Activated CD8-positive, alpha-beta memory T cell treated with anti-CD3 and anti-CD28 coated beads for 1 hour (primary cell): ENCODE data around the gene PLPP1.

Source experiments
- DNase-seq, 2 donors: peaks; one replicate each; pipeline ENCODE4 v3.0.0-alpha.2; 2020; ENCODE audit warnings: low read depth in 1 of 2; ENCODE audit errors: extremely low read depth in 1 of 2

The PLPP1 gene

DNA sequence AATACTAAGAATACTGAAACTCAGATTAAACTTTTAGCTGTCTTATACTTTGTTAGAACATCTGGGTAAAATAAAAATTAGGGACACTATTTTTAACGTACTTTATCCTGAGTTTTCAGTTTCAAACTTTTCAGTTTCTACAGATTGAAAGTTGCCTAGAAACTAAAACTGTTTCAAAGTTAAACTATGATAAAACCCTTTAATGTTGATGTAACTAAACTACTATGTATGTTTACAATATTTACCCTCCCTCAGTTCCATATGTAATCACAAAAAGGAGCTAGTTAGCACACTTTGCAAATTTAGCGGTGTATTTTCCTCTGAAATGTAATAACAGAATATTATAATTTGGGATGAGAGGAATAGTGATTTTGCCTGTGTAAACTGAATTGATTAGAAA lies 121.1 kb downstream of the PLPP1 start:
- no peak for DNase-seq

DNA sequence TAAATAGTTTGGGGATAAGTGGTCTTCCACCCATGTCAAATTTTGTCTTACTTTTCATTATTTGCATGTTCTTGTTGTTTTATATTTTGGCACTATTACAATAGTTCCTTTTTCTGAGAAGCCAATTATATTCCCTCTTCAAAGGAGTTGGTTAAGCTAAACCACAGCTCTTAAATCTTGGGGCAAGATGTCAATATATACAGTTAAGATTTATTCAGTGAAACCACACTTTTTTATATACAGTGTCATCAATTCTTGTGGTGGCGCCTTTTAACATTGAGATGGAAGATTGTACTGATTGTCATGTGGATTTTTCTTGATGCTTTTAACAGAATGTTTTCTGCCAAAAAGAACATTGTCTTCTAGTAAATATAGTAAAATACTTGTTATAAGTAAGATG lies 122.9 kb downstream of the PLPP1 start:
- no peak for DNase-seq

DNA sequence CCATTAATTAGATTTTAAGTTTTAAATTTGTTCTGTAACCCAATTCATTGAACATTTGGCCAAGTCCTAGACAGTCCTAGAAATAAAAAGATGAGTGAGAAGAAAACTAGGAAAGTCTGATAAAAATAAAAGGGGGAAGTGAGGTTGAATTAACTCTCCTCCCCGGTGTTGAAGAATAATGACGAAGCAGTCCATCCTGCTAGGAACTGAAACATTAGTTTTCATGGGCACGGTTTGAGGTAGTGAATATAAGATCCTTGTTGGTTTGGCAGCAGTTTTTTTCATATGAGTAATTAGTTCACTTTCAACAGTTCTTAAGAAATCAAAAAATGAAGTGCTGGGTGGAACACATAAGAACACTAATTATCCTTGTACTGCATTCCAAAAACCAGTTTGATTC lies 123.9 kb downstream of the PLPP1 start:
- DNase-seq: no peak

DNA sequence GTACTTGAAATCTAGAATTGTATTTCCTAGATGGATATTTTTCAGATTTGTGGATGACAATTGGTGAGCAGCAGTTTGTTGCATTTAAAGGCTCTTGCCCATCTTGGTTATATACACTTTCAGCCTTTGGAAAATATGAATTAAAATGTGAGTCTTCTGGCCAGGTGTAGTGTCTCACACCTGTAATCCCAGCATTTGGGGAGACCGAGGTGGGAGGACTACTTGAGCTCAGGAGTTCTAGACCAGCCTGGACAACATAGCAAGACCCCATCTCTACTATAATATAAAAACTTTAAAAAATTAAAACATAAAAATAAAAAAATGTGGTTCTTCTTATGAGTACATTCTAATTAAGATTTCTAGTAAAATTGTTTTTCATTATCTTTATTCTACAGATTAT lies 125.0 kb downstream of the PLPP1 start:
- no peak for DNase-seq

DNA sequence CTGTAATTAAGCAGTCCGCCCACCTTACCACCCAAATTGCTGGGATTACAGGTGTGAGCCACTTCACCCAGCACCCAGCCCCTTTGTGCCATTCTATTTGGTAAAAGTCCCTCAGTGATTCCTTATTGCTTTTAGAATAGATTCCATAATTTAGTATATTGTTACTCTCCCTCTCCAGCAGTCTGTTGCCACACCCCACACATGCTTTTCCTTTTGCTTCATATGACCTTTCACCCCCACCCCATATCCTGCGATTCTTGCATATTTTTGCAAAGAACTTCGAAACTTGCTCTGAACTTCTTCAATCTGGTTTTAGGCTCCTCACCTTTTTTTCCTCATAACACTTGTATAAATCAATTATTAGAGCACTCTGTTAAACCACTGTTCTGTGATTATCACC lies 126.8 kb downstream of the PLPP1 start:
- no peak for DNase-seq

DNA sequence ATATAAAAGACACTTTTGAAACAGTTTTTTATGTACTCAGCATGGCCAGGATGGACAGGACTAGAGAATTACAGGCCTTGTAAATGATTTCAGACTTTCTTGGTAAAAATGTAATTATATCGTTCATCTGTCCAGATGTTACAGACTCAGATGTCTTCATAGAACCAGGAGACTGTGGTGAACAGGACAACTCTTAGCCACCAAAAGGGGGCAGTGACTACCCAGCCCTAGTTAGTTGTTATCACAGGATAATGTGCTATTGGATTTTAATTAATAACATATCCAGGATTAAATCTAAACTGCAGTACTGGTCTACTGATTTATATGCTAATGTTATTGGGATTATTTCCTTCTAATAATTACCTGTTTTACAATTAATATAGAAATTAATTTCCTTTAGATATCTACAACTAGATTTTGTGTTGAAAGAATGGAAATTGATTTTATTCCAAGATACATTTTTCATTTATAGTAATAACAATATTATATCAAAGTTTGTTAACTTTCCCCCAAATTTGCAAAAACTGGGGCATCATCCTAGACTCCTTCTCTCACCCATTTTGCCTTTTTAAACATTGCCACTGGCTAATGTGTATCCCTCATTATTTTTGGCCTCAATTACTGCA lies 127.6 kb downstream of the PLPP1 start:
- DNase-seq: no peak

DNA sequence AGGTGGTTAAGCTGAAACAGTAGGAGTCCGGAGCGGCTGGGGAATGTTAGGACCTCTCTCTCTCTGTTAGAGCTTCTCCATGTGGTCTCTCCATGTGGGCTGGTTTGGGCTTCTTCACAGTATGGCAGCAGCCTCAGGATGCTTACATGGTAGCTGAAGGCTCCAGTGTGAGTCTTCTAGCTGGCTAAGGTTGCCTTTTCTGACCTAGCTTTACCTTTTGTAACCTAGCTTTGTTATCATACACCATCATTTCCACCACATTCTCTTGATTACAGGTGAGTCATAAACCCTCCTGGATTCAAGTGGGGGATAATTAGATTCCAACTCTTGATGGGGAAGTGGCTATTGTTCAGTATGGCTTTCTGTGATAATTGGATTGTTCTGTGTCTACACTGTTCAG lies 128.5 kb downstream of the PLPP1 start:
- no peak for DNase-seq

DNA sequence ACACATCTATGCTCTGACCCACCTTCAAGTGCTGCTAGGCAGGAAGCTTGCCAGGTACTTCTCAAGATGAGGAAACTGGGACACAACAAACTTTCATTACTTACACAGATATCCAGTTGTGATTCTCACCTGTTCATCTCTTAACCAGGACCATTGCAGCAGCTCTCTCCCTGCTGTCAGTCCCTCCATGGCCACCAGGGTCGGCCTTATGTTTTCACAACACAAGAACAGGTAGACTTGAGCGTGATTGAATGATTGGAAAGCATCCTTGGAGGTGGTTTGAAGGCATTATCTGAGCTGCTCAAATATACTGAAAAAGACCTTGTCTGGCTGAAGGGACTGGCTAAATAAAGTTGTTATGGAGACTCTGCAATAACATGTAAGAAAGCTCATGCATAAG lies 132.6 kb downstream of the PLPP1 start:
- no peak for DNase-seq

DNA sequence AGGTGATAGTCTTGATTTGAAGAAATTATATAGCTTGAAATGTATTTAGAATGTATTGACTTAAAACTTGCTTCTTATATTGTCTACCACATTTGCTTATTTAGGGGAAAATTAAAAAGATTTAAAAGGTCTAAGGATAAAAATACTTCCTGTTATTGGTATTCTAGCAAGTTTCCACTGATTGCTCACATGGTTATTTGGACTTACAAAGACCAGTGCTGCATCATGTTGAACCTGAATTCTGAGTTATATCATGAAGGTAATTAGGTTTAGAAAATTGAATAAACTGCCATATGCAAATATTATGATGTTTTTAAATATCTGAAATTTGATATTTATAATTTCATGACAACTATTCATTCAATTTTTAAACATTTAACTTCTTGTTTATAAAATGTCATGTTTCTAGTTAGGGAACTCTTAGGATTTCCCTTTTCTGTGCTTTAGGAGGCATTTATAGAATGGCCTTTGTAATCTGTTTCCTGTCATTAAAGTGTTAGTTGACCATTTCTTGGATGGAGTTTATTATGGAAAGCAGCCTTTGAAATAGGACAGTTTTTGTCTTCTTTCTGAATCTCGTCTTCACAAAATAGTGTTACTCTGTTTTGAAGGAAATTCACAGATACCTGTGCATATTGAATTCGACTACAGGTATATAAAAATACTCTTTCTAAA lies 141.1 kb downstream of the PLPP1 start:
- no peak for DNase-seq

DNA sequence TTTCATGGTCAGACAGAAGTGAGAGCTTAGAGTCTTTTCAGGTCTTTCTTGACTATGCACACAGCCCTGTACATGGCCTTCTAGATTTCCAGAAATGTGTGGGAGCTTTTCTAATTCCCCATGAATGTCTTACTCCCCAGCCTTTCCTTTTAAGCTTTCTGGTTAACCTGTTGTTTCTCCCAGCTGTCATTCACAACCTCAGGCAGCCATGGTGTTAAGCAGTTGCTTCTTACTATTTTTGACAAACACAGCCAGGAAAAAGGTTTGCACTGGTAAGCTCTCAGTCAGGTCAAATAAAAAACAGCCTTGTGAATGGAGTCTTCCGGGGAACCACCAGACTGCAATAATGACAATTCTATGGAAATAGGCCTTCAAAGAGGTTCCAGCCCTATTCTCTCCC lies 142.1 kb downstream of the PLPP1 start:
- DNase-seq: no peak

DNA sequence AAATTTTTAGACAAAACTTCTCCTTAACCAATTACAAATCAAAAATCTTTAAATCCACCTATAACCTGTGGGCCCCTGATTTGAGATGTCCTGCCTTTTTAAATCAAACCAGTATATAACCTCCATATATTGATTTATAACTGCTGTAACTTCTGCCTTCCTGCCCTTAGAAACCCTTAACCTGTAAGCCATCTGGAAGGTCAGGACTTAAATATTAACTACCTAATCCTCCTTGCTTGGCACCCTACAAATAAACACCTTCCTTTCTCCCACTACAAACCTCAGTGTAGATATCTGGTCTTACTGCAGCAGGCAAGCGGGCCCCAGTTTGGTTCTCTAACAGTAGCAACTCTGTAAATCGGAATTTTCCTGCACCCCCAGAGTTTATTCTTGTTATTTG lies 143.1 kb downstream of the PLPP1 start:
- DNase-seq: no peak

DNA sequence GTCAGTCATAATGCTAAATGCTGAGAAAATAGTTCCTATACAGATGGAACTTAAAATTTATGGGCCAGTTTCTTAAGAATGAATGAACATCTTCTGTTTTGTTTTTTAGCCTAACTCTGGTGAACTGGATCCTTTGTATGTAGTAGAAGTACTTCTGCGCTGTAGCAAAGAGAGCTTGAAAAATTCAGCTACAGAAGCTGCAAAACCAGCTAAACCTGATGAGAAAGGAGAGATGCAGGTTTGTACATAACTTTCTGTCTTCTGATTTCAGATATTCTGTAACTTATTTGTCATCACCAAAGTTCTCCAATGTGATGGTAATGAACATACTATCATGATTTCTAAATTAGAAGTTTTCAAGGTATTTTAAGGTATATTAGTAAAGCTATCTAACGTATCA lies 146.9 kb downstream of the PLPP1 start:
- DNase-seq: no peak

DNA sequence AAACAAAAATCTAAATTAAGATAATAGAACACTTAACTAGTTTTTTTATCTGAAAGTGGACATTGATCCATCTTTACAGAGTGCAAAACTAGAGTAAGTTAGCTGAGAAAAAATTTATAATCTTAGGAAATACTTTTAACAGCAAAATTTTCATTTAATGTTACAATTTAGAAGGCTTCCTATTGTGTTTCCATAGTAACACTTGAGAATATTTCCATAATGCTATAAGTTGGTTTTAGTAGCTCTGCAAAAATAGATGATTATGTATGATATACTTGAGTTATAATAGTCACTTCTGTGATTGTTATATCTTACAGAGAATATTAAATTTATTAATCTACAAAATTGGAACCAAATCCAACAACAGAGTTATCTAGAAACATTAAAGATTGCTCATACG lies 148.4 kb downstream of the PLPP1 start:
- no peak for DNase-seq

DNA sequence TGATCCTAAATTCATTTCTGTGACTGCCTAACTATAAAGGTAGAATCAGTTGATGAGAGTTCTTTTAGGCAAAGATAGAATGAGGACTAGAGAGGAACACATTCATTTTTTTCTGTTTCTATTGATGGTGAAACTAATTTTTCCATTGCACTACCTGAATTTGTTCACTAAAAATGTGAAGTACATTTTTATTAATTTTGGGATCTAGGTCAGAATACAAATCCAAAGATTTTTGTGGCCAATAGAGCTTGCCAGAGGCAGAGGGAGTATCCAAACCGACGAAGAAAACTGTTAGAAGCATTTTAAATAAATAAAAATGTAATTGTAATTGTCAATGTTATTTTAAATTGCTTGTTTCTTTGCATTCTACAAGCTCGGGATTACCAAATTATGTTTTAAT lies 148.9 kb downstream of the PLPP1 start:
- DNase-seq: no peak

DNA sequence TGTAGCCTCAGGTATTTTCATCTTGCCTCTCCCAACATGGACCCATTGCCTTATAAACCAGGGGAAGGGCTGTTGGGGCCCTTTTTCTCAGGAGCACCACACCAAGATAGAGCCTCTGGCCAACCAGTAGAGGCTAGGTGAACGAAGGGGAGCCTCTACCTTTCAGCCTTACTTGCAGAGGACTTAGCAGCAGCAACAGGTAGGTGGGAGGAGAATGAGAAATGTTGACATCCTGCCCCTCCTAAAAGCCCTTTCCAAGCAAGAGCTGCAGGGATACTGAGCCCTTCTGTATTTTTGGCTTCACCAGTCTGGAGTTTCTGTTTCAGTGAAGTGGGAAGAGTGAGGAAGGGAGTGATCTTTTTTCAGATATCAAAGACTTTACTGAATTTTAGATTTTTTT lies 149.5 kb downstream of the PLPP1 start:
- no peak for DNase-seq

DNA sequence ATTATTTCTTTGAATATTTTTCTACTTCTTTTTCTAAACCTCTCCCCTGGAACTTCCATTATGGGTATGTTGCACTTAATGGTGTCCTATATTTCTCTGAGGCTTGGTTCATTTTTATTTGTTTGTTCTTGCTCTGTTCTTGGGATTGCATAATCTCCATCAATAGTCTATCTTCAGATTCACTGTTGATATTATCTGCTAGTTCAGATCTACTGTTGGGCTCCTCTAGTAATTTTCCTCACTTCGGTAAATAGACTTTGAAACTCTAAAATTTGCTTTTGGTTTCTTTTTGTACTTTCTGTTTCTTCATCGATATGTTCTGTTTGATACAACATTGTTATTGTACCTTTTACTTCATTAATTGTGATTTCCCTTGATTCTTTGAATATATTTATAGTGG lies 150.7 kb downstream of the PLPP1 start:
- no peak for DNase-seq

DNA sequence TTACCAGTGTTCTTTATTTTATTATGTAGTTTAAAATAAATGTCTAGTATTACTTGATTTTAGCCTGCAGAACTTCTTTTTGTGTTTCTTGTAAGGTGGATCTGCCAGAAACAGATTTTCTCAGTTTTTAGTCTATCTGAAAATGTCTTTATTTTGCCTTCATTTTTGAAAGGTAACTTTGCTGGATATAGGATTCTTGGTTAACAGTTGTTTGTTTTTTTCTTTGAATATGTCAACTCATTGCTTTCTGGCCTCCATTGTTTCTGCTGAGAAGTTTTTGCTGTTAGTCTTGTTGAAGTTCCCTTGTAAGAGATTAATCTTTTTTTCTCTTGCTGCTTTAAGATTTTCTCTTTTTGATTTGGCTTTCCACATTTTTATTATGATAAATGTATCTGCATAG lies 151.5 kb downstream of the PLPP1 start:
- DNase-seq: no peak

DNA sequence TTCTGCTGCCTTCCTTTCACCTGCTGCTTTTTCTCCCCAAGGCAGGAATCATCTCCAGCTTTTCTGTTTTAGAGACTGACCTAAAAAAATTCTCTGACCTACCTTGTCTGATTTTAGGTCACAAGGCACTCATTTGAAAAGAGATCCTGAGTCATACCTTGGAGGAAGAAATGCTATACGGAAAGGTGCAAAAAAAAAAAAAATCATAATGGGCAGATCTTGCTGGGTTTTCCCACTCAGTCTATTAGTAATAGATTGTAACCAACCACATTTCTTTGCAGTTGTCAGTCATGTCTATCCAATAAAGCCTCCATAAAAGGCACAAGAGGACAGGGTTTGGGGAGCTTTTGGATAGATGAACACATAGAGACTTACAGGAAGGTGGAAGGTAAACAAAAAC lies 157.0 kb downstream of the PLPP1 start:
- no peak for DNase-seq
